GM19023 (cell line): ENCODE results near the gene CAPS.
"Not testable (repeated sequence)": the region's sequence is repeated elsewhere in the genome, so short reads cannot be mapped to it uniquely, and the experiment has no call there.

ENCODE experiments used
- ATAC-seq: cut with Tn5 transposase; IDR thresholded peaks from one replicate; pipeline ENCODE4 v1.9.1; 2021; ENCODE audit warnings: mild to moderate bottlenecking, moderate library complexity; ENCODE audit not compliant: unreplicated experiment

Gene CAPS

DNA sequence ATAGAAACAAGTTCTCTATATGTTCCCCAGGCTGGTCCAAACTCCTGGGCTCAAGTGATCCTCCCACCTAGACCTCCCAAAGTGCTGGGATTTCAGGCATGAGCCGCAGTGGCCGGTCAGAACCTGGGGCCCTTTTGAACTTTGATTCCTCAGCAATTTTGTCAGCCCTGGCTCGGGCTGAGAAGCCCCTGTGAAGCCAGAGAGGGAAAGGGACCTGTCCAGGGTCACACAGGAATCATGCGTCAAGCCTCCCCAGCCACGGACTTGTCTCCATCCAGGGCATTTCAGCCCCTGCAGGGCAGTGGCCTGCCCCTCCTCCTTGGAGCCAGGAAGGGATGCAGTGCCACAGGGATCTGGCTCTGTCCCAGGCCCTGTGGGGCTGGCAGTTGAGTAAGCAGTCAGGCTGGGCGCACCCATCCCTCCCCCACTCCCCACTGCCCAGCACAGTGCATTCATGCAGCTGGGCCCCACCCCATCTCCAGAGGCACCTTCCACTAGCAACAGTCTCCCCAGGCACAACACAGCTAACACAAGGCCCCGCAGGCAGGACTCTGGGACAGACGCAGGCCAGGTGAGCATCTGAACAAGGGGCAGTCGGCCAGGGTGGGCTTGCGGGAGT lies at the start of gene CAPS:
Gene CAPS (plus strand): TSS at position 516 of the 619 bp plus-strand sequence. CDS start 153 bp downstream, outside the sequence.
- no peak for ATAC-seq

DNA sequence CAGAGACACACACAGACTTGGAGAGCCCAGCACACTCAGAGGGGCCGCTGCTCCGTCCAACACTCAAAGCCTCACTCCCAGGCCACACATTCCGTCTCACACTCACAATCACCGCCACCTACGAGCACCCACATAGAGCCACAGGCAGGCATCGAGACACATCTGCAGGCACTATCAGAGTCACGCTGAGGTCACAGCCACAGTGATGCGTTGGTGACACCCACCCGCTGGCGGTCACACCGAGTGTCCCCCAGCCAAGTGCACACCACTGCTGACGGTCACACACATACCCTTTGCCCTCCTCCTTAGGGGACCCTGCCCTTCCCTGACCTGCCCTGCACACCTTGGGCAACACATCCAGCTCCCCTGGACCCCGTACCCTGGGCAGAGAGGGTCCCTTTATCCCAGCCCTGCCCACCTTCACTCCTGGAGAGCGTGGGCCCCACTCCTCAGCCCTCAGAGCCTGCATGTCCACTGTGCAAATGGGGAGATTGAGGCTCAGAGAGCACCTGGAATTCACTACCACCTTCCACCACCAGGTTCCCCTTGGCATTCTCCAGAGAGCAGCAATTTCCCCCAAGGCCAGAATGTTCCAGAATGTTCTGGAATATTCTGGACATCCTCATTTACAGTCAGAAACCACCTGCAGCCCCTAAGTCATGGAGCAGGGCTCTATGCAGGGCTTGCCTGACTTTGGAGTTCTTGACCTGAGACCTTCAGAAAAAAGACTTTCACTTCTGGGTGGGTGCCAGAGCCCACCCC lies 49.1 kb upstream of the CAPS start:
- no peak for ATAC-seq

DNA sequence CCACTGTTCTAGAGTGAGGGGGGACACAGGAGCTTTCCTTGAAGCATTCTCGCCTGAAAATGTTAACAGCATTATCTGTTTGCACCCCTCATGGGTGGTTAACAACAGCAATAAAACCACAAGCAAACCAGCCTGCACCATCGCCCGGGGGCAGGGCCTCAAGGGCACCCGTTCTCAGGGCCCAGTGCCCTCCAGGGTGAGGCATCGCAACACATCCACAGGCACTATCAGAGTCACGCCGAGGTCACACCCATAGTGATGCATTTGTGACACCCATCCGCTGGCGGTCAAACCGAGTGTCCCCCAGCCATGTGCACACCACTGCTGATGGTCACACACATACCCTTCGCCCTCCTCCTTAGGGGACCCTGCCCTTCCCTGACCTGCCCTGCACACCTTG lies 48.3 kb upstream of the CAPS start:
- no peak for ATAC-seq

DNA sequence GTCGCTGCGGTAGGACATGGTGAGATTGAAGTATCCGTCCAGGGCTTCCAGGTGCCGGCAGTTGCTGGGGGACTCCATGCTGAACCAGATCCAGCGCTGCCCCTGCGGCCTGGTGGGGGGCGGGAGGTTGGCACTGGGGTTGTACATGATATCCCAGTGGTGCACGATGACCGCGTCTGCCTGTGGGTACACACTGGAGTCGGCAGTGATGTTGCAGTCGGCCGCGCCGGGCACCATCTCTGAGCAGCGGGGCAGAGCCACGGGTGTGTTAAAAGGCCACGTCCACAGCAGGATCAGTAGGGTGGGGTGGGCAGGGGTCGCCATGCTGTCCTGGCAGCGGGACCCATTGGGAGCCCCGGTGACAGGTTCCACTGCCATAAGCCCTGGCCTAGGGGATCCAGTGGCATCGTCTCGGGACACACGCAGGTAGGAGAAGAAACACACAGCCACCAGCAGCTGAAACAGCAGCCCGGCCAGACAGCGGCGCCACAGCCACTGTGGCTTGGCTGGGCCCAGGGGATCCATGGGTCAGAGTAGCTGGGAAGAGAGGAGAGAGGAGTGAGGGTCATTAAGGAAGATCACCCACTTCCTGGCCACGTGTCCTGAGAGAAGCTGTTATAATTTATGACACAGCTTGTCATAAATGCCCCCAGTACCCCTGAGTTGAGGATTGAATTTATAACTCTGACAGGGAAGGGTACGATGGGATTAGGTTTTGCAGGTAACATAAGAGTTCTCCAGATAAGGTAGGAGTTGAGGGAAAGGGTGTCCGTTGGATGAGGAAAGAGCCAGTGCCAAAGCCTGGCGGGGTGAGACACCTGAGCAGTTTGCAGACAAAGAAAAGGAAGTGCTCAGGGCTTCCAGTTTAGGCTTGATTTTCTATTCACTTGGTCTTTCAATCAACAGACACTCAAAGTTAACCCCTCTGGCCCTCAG lies 46.6 kb upstream of the CAPS start:
- ATAC-seq, result no peak

DNA sequence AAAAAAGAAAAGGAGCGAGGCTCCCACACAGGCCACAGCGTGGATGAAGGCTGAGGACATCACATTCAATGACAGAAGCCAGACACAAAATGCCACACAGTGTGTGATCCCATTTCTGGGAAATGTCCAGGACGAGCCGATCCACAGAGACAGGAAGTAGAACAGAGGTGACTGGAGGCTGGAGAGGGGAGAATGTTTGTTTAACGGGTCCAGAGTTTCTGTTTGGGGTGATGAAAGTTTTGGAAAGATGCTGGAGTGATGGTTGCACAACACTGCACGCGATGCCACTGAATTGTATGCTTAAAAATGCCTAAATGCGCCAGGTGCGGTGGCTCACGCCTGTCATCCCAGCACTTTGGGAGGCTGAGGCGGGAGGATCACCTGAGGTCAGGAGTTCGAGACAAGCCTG lies 43.1 kb upstream of the CAPS start:
- no peak for ATAC-seq

DNA sequence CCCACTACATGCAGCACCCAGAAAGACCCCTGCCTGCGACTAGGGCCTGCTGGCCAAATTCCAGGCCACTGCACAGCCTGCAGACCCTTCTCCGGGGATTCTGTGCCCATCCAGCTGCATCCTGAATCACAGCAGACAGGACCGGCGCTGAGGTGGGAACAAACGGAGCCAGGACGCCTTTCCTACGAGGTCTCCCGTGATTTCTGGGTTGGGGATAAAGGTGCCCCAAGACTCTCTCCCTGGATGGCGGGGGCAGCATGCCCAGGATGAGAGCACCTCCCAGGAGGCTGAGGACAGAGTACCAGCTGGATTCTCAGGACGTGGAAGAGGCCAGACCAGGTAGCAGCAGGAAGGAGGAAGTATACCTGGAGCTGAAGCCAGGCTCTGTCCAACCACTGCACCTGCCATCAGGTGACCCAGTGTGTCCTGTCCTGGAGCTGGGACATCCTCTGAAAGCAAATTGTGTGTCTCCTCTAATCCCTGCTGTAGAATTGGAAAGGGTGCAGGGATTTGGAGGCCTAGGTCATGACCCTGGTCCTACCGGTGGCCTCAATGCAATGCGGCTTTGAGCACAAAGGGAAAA lies 40.3 kb upstream of the CAPS start:
- ATAC-seq, result no peak

DNA sequence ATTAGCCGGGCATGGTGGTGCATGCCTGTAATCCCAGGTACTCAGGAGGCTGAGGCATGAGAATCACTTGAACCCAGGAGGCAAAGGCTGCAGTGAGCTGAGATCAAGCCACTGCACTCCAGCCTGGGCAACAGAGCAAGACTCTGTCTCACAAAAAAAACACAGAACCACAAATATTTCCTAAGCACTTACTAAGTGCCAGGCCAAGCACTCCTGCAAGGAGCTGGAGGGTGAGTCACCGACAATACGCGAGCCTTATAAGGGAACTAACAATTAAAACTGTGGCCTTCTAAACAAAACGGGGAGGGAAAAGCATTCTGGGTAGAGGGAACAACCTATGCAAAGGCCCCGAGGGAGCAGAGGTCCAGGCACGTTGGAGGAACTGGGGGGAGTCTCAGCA lies 39.6 kb upstream of the CAPS start:
- ATAC-seq, result not testable (repeated sequence)

DNA sequence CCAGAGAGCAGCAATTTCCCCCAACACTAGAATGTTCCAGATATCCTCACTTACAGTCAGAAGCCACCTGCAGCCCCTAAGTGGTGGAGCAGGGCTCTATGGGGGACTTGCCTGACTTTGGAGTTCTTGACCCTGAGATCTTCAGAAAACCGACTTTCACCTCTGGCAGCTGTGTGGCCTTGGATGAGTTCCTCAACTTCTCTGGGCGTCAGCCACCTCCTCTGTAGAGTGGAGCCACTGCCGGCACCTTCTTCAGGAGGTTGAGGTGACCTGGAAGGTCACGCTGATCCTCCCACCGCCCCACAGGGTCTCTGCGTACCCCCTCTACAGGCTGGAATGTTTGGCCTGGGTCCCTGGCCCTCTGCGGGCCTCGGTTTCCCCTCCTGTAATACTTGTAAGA lies 36.6 kb upstream of the CAPS start:
- ATAC-seq, result no peak

DNA sequence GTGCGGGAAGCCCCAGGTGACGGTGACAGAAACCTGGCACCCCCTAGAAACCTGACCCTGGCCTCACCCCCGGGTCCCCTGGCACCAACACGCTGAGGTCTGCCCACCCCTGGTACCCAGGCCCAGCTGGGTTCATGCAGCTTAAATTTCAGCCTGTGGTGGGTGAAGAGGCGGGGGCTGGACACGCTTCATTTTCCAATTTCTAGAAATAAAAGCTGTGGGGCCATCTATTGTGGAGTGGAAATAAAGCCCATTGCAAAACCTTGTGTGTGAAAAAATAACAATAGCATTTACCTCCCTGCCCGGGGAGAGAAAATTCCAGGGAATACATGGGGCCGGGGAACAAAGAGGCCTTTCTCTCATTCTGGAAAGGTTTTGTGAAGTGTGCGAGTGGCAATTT lies 36.2 kb upstream of the CAPS start:
- no peak for ATAC-seq

DNA sequence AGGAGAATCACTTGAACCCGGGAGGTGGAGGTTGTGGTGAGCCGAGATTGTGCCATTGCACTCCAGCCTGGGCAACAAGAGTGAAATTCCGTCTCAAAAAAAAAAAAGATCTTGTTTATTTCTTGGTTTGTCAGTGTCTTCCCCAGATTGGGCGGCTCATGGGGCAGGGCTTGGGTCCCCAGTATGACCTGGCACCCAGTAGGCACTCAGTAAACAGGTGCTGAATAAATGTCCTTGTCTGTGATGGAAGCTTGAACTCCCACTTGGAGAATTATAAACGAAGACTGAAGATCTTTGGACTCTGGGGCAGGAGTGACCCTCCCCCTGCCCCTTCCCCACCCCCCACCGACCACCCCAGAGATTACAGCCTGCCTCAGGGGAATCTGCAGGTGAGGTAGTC lies 33.9 kb upstream of the CAPS start:
- ATAC-seq, result no peak

DNA sequence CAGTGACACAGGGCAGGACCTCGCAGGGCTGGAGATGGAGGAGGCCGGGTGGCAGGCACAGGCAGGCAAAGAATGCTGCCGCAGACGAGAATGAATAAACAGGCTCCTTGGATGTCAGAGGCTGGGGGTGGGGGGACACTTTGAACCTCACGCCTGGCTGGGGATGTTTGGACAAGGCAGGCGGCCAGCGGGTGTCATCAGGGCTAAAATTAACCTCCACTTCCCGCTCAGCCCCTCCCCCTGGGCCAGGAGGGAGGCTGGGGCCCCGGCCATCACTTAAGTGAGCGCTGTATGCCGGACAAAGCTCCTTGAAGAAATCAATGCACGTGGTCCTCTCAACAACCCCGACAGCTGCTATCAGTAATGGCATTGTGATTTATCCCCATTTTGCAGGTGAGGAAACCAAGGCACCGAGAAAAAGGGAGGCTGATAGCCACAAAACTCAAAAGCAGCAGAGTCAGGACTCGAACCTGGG lies 33.4 kb upstream of the CAPS start:
- ATAC-seq, result no peak

DNA sequence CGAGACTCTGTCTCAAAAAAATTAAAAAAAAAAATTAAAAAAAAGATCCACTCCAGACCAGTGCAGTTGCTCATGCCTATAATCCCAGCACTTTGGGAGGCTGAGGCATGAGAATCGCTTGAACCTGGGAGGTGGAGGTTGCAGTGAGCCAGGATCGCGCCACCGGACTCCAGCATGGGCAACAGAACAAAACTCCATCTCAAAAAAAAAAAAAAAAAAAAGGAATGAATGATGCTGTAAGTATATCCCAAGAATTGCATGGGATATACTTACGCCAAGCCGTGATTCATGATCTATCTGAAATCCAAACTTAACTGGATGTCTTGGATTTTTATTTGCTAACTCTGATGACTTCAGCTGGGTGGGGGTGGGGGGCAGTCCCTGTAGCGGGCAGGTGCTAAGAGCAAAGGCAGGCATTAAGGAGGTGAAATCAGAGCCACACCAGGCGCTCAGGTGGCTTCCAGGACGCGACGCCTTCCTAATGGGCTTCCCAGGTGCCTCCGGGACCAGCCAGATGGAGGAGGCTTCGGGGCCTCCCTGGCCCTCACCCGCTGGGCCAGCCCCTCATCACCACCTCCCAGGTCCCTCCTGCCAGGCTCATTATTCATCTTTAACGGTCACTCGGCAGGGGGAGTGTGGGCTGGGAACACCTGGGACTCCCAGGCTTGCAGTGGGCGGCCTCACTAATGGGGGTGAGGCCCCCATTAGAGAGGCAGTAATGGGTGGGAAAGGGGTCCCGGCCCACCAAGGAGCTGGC lies 32.3 kb upstream of the CAPS start:
- ATAC-seq, result no peak

DNA sequence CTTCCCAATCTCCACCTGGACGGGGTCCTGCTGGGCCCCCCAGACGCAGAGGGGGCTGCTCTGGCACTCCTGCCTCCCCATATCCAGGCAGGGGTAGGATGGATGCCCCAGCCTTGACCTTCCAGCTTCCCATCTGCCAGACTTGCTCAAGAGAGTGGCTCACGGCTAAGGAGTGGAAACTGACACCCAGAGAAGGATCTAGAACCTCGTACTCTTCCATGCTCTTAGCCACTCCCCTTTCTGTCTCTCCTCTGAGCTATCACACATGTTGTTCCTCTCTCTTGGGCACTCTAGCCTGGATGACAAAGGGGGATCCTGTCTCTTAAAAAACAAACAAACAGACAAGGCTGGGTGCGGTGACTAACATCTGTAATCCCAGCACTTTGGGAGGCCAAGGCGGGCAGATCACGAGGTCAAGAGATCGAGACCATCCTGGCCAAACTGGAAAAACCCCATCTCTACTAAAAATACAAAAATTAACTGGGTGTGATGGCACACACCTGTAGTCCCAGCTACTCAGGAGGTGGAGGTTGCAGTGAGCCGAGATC lies 31.6 kb upstream of the CAPS start:
- ATAC-seq, result no peak

DNA sequence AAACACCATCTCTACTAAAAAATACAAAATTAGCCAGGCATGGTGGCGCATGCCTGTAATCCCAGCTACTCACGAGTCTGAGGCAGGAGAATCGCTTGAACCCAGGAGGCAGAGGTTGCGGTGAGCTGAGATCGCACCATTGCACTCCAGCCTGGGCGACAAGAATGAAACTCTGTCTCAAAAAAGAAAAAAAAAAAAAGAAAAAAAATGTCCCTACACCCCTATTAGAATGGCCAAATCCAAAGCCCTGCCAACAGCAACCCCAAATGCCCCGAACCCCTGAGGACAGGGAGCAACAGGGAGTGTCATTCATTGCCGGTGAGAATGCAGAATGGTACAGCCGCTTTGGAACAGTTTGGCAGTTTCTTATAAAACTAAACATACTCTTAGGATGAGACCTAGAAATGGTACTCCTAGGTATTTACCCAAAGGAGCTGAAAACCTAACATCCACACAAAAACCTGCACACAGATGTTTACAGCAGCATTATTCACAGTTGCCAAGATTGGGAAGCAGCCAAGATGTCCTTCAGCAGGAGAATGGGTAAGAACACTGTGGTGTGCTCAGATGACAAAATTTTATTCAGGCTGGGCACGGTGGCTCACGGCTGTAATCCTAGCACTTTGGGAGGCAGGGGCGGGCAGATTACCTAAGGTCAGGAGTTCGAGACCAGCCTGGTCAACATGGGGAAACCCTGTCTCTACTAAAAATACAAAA lies 30.7 kb upstream of the CAPS start:
- not testable (repeated sequence) for ATAC-seq

DNA sequence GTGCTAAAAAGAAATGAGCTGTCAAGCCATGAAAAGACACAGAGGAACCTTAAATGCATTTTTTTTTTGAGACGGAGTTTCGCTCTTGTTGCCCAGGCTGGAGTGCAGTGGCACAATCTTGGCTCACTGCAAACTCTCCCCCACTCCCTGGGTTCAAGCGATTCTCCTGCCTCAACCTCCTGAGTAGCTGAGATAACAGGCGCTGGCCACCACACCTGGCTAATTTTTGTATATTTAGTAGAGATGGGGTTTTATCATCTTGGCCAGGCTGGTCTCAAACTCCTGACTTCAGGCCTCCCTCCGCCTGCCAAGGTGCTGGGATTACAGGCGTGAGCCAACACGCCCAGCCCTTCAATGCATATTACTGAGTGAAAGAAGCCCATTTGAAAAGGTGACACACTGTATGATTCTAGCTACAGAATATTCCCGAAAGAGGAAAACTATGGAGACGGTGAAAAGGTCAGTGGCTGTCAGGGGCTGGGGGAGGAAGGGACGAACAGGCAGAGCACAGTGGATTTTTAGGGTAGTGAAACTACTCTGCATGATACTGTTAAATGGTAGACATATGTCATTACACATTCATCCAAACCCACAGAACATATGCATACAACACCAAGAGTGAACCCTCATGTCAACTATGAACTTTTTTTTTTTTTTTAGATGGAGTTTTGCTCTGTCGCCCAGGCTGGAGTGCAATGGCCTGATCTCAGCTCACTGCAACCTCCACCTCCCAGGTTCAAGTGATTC lies 29.8 kb upstream of the CAPS start:
- not testable (repeated sequence) for ATAC-seq

DNA sequence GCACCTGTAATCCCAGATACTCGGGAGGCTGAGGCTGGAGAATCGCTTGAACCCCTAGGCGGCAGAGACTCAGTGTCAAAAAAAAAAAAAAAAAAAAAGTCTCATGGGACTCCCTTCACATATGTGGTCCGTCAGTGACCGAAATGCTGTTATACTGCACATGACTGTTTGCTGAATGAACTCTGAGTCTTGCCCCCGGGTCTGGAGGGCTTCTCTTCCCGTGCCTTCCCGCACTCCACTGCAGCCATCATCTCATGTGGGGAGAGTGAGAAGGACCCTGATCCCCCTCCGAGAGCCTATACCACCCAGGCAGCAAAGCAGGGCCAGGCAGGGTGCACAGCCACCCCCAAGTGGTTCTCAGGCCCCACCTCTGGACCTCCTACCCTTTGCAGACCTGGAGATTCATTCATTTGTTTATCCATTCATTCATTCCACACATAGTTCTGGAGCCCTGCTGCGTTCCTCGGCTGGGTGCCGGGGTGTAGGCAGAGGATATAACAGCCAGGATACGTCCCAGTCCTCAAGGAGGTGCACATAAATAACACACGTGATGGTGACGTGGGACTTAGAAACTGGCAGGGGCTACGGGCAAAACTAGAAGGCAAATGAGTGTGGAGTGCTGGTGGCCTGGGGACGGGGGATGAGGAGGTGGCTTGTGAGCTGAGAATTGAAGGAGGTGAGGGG lies 24.6 kb upstream of the CAPS start:
- ATAC-seq, result no peak

DNA sequence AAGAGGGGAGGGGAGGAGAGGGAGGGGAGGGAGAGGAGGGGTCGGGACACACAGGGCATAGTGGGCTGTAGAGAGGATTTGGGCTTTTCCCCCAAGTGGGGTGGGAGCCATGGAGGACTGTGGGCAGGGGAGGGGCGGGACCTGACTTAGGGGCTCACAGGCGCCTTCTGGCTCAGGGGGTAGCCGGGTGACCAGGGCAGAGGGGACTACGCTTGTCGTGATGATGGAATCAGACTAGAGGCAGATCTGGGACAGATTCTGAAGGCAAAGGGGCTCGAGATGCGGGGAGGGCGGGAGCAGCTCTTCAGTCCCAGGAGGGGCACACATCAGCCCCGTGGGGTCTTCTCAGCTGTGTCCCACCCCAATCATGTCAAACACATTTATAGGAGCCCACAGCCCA lies 24.0 kb upstream of the CAPS start:
- ATAC-seq, result no peak

DNA sequence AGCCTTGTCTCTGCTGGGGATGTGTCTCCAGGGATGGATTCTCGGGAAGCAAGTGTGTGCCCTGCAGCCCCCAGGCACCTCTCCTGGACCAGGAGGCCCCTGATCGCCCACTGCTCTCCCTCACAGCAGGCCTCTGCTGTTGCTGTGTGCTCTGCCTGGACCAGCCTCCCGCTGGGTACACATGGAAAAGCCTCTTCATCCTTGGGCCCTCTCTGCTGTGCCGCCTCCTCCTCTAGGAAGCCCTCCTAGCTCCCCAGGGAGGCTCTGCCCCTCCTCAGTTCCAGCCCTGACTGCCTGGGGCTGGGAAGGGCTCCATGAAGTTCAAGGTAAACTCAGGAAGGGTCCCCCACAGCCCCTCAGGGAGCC lies 22.5 kb upstream of the CAPS start:
- ATAC-seq, result no peak
